ES-I3 (cell line): Measurements from ENCODE around the gene CCDC187.

Source experiments
- H3K36me3 ChIP-seq: 2 replicates; pipeline ENCODE4 v1.6.1; 2013; ENCODE audit warnings: mild to moderate bottlenecking, low read length, control low read depth, moderate library complexity; ENCODE audit not compliant: insufficient read depth
- H3K4me1 ChIP-seq: 2 replicates; pipeline ENCODE4 v1.6.1; 2013; ENCODE audit warnings: mild to moderate bottlenecking, control low read depth, low read length; ENCODE audit not compliant: insufficient read depth
- H3K9ac ChIP-seq: 2 replicates; pipeline ENCODE4 v1.6.1; 2013; ENCODE audit warnings: low read depth, mild to moderate bottlenecking, low read length, moderate library complexity
- H3K9me3 ChIP-seq: 2 replicates; pipeline ENCODE4 v1.6.1; 2013; ENCODE audit warnings: mild to moderate bottlenecking, low read length, moderate library complexity; ENCODE audit not compliant: control insufficient read depth, insufficient read depth

The CCDC187 gene

GRCh38 chr9:136204145-136204805 lies 99.6 kb downstream of the CCDC187 start:
- no peaks in the 10 kb centered on the region for H3K4me1 ChIP-seq
- H3K36me3 ChIP-seq, result no peaks in the 10 kb centered on the region; the same call in 1 of the 2 replicates

DNA sequence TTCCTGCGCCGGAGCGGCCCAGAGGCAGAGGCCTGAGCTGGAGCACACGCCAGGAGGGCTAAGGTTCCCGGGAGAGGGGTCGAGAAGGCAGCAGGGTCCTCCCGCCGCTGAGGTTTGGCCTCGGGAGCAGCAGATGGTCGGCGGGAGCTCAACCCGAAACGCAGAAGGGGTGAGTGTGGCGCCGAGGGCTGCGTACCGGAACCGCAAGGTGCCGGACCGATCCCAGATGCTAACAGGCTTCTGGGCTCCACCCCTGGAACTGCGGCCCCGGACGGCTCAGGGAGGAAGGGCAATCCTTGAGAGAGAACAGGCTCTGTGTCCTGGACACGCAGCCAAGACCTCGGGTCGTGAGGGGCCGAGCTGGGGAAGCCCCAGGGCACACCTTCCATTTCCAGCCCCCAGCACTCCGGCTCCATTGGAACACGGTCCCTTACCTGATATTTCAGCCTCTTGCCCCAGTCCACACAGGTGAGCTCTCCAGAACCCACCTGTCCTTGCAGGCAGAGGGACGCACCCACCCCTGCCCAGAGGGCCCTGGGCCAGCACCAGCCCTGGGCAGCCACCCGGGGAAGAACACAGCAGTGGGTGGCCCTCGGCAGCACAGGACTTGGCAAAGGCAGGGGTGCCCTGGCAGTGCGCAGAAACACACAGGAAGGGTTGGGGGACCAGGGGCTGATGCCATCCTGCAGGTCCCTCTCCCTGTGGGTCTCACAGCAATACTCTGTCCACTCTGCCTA lies 100.3 kb downstream of the CCDC187 start:
- Histone ChIP-seq H3K36me3 (no peaks in the 10 kb centered on the region; the same call in 1 of the 2 replicates), H3K9ac (no peak overlapping the region; the same call in 1 of the 2 replicates), H3K4me1 (no peaks in the 10 kb centered on the region), H3K9me3 (no peaks in the 10 kb centered on the region)

More at GRCh38 chr9:136204145-136204805, 99.6 kb downstream of the CCDC187 start:
- Histone ChIP-seq H3K9me3 (no peaks in the 10 kb centered on the region), H3K9ac (no peak overlapping the region)

GRCh38 chr9:136202454-136203407 lies 101.2 kb downstream of the CCDC187 start:
- Histone ChIP-seq H3K9me3 (no peaks in the 10 kb centered on the region), H3K4me1 (no peaks in the 10 kb centered on the region), H3K36me3 (no peaks in the 10 kb centered on the region), H3K9ac (no peak overlapping the region; the same call in 1 of the 2 replicates)

- H3K9me3 ChIP-seq, result no peaks in the 10 kb centered on the region
- H3K36me3 ChIP-seq, result no peaks in the 10 kb centered on the region
- H3K4me1 ChIP-seq, result peaks cover 2% of the 10 kb centered on the region; the same call in 1 of the 2 replicates
- H3K9ac ChIP-seq, result no peak overlapping the region
Measured at GRCh38 chr9:136201609-136202453, 102.1 kb downstream of the CCDC187 start.

- H3K9me3 ChIP-seq, result no peaks in the 10 kb centered on the region
- H3K4me1 ChIP-seq, result peaks cover 7% of the 10 kb centered on the region; the same call in 1 of the 2 replicates
- H3K36me3 ChIP-seq, result no peaks in the 10 kb centered on the region
- H3K9ac ChIP-seq, result no peak overlapping the region
Measured at GRCh38 chr9:136201174-136201573, 102.7 kb downstream of the CCDC187 start.

- H3K9me3 ChIP-seq, result no peaks in the 10 kb centered on the region
- no peak overlapping the region for H3K9ac ChIP-seq
- no peaks in the 10 kb centered on the region for H3K36me3 ChIP-seq
- H3K4me1 ChIP-seq, result peaks cover 7% of the 10 kb centered on the region; the same call in 1 of the 2 replicates
Measured at GRCh38 chr9:136200424-136200823, 103.5 kb downstream of the CCDC187 start.
